ENCODE data around the gene EIF2B2.

GRCh38 chr14:75060420-75060819, 57.7 kb downstream of the EIF2B2 start:
- TF ChIP-seq SPI1 (IDR thresholded peaks at IDR 0.05; ENCODE audit: borderline replicate concordance, insufficient read depth, low read depth, low read length), result no peak
- TF ChIP-seq BRCA1 (IDR thresholded peaks at IDR 0.05; ENCODE audit: low read depth, low read length), result no peak
- no peak for TF ChIP-seq EP300 (IDR thresholded peaks at IDR 0.05; ENCODE audit: borderline replicate concordance in 1 of 2, control insufficient read depth in 1 of 2, low read depth in 2 of 2, low read length in 2 of 2)
- no peak for TF ChIP-seq REST (IDR thresholded peaks at IDR 0.05; ENCODE audit: low read depth, low read length)
- no peak for TF ChIP-seq CTCF (IDR thresholded peaks at IDR 0.05 in 2 of 3, conservative IDR thresholded peaks at IDR 0.05 in 1 of 3; ENCODE audit: control insufficient read depth in 2 of 3, extremely low read depth in 1 of 3, insufficient read depth in 1 of 3, low read depth in 3 of 3, low read length in 3 of 3)
- TF ChIP-seq EZH2 (IDR thresholded peaks at IDR 0.05; ENCODE audit: borderline replicate concordance, control insufficient read depth, low read depth, low read length), result no peak
- TF ChIP-seq CREB1 (IDR thresholded peaks at IDR 0.05; ENCODE audit: low read depth), result no peak
- TF ChIP-seq ZBTB33 (IDR thresholded peaks at IDR 0.05), result no peak

Measured in GM12878 (cell line).